Neural crest cell (in vitro differentiated cells): ENCODE measurements around the gene CDC42BPA. TPM values are rescaled to one million over a fixed set of nuclear protein-coding genes. Genes with fewer than 3 reads are reported as not detected.
A peak's percentile ranks its signal among the peaks of the same experiment; 100 is the strongest.

Experiments used
- DNase-seq: peaks from one replicate; pipeline ENCODE4 v3.0.0; 2021; ENCODE audit warnings: low read depth, mixed read lengths, low spot score
- H3K27ac Mint-ChIP-seq: one replicate; pipeline ENCODE4 v1.8.0; 2021; ENCODE audit warnings: mild to moderate bottlenecking, mixed read lengths; ENCODE audit not compliant: unreplicated experiment
- H3K27me3 Mint-ChIP-seq: 2 replicates; pipeline ENCODE4 v1.8.0; 2021; ENCODE audit warnings: low read depth, mild to moderate bottlenecking, mixed read lengths
- H3K36me3 Mint-ChIP-seq: 2 replicates; pipeline ENCODE4 v1.8.0; 2021; ENCODE audit warnings: low read depth, mild to moderate bottlenecking, mixed read lengths
- H3K4me1 Mint-ChIP-seq: 2 replicates; pipeline ENCODE4 v1.8.0; 2021; ENCODE audit warnings: mixed read lengths
- H3K4me3 Mint-ChIP-seq: one replicate; pipeline ENCODE4 v1.8.0; 2021; ENCODE audit warnings: mild to moderate bottlenecking, mixed read lengths
- H3K9me3 Mint-ChIP-seq: 2 replicates; pipeline ENCODE4 v1.8.0; 2021; ENCODE audit warnings: mixed read lengths
- total RNA-seq: library from RNA; stranded (reverse); gene quantifications from 2 replicates; pipeline ENCODE4 v1.2.1, GENCODE V29; 2021
- TF ChIP-seq, protein P1 (sequence below): fragments of 200-600 bp; sonication (generic); conservative IDR thresholded peaks from 2 replicates; pipeline ENCODE4 v1.5.0; 2021; ENCODE audit warnings: antibody characterized with exemption, mild to moderate bottlenecking

Gene CDC42BPA
- total RNA-seq, 1 donor from 2014 or later = 35.6 TPM

DNA sequence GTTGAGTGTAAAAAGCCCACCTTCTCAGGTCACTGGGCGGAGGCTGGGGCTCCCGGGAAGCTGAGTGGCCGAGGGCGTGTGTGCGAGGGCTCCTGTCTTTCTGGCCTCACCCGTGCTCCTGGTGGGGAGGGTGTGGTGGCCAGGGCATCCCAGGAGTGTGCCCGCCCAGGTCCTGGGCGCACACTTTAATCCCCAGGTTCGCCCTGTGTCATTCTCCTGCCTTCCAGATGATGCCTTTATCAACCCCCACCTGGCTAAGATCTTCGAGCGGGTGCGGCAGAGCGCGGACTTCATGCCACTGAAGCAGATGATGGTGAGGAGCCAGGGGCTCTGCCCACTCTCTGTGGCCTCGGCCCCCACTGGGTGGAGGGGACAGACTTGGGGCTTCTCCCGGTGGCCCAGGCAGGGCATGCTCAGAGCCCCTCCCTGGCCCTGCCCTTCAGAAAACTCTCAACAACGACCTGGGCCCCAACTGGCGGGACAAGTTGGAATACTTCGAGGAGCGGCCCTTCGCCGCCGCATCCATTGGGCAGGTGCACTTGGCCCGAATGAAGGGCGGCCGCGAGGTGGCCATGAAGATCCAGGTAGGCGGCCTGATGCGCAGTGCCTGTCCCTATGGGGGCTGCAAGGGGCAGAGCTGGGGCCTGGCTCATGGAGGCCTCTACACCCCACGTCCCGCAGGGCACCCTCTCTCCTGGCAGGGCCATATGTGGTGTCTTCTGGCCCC, 335.7 kb downstream of the CDC42BPA start:
- Mint-ChIP-seq H3K36me3 (no peaks in the 10 kb centered on the region), H3K4me3 (no peak overlapping the region), H3K9me3 (no peaks in the 10 kb centered on the region), H3K27me3 (no peaks in the 10 kb centered on the region), H3K4me1 (peaks cover 4% of the 10 kb centered on the region), H3K27ac (no peak overlapping the region)
- DNase-seq = no peak
- TF ChIP-seq, protein P1, sequence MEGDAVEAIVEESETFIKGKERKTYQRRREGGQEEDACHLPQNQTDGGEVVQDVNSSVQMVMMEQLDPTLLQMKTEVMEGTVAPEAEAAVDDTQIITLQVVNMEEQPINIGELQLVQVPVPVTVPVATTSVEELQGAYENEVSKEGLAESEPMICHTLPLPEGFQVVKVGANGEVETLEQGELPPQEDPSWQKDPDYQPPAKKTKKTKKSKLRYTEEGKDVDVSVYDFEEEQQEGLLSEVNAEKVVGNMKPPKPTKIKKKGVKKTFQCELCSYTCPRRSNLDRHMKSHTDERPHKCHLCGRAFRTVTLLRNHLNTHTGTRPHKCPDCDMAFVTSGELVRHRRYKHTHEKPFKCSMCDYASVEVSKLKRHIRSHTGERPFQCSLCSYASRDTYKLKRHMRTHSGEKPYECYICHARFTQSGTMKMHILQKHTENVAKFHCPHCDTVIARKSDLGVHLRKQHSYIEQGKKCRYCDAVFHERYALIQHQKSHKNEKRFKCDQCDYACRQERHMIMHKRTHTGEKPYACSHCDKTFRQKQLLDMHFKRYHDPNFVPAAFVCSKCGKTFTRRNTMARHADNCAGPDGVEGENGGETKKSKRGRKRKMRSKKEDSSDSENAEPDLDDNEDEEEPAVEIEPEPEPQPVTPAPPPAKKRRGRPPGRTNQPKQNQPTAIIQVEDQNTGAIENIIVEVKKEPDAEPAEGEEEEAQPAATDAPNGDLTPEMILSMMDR = no peak

DNA sequence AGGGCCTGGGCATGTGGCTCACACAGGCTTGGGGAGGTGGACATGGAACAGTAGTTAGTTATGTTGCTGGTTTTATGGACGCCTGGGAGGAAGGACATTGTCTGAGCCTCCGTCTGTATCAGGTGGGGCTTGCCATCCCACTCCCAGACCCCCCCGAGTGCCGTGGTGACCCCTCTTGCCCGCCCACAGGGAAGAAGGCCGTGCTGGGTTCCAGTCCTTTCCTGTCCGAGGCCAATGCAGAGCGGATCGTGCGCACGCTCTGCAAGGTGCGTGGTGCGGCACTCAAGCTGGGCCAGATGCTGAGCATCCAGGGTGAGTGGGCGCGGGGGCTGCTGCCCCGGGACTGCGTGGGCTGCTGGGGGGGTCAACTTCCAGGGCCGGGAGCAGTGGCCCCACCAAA, 336.5 kb downstream of the CDC42BPA start:
- Mint-ChIP-seq H3K27ac (no peak overlapping the region), H3K4me3 (no peak overlapping the region), H3K27me3 (peaks cover 2% of the 10 kb centered on the region), H3K36me3 (no peaks in the 10 kb centered on the region), H3K9me3 (no peaks in the 10 kb centered on the region), H3K4me1 (peaks cover 2% of the 10 kb centered on the region)
- TF ChIP-seq, protein P1 = no peak
- no peak for DNase-seq

DNA sequence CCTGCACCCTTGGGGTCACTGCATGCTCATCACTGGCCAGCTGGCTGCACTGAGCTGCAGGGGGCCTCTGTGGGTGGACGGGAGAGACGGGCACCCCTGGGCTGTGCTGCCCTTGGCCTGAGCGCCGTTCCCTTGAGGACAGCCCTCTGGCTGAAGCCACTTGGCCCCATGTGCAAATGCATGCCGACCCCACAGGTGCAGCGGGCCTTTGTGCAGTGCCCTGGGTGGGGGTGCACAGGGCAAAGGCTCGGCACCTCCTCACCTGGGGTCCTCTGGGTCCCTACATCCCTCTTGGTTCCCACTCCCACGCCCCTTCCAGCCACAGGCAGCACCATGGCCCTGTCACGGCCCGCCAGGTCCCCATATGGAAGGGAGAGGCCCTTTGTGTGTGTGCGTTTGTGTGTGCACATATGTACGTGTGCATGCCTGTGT, 336.9 kb downstream of the CDC42BPA start:
- Mint-ChIP-seq H3K4me3 (no peak overlapping the region), H3K9me3 (no peaks in the 10 kb centered on the region), H3K27ac (no peak overlapping the region), H3K4me1 (no peaks in the 10 kb centered on the region), H3K27me3 (peaks cover 7% of the 10 kb centered on the region), H3K36me3 (no peaks in the 10 kb centered on the region)
- TF ChIP-seq, protein P1 = no peak
- DNase-seq = no peak

DNA sequence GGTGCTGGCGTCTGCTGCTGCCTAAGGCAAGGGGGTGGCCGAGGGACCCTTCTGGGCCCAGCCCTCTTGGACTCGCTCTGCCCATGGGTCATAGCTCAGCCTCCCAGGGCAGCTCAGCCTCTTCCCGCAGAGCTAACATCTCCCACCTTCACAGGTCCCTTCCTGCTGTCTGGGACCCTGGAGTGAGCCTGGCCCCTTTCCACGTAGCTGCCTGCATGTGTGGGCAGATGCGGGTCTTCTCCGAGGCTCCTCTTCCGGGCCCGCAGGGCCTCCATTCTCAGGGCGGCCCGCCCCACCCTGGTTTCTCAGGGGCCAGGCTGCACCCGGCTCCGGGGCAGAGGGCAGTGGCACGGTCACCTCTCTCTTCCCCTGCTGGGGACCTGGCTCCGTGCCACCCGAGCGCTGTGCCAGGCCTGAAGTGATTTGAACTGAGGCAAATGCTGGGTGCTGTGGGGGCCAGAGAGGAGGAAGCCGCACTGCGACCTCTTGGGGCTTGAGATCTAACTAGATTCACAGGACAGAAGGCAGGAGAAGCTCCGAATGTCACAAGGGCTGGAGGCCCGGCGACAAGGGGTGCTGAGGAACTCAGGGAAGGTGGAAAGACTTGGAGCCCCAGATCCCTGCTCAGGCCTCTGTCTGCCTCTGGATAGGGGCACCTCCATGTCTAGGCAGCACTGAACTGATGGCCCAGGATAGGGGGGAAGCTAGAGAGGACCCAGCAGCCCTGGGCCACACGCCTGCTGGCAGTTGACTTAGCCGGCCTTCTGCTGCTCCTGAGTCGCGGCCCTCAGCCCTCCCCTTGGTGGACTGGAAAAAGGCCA, 337.5 kb downstream of the CDC42BPA start:
- H3K27me3 Mint-ChIP-seq = peaks cover 8% of the 10 kb centered on the region
- no peak for DNase-seq
- TF ChIP-seq, protein P1 = no peak
- peaks cover 1% of the 10 kb centered on the region for H3K4me1 Mint-ChIP-seq
- no peaks in the 10 kb centered on the region for H3K9me3 Mint-ChIP-seq
- peak overlapping the region; percentile 27 for H3K4me3 Mint-ChIP-seq
- no peaks in the 10 kb centered on the region for H3K36me3 Mint-ChIP-seq
- H3K27ac Mint-ChIP-seq = peak overlapping the region; percentile 84

DNA sequence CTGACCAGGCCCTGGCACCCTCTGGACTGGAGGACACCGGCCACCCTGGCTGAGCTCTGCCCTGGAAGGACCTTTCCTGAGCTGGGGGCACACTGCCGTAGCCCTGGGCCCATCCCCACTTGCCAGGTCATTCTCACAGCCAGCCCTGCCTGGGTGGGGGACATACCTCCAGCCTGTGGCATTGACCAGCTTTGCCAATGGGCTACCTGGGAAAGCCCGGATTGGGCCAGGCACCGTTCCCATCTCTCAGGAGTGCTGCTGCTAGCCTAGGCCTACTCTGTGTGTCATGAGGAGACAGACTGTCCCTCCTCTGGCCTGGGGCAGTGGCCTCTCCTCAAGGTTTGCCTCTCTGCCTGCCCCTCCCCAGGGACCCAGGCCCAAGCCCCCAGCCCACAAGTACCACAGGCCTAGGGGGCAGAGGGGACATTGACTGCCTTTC, 338.2 kb downstream of the CDC42BPA start:
- Mint-ChIP-seq H3K36me3 (no peaks in the 10 kb centered on the region), H3K4me1 (peaks cover 8% of the 10 kb centered on the region), H3K27ac (no peak overlapping the region), H3K27me3 (peaks cover 11% of the 10 kb centered on the region), H3K9me3 (no peaks in the 10 kb centered on the region), H3K4me3 (no peak overlapping the region)
- TF ChIP-seq, protein P1 = no peak
- no peak for DNase-seq
